Measurements from ENCODE around the gene DNM3.
A peak's percentile ranks its signal among the peaks of the same experiment; 100 is the strongest.

Gene DNM3

GRCh38 chr1:171898941-171899340 lies 57.6 kb downstream of the DNM3 start:
- DNase-seq (ENCODE audit: low read depth): peak; percentile 11
- no peak for TF ChIP-seq CTCF (IDR thresholded peaks at IDR 0.05; ENCODE audit: low read length, missing control alignments)
- no peak overlapping the region for H3K4me3 ChIP-seq (replicated peaks; ENCODE audit: low read depth, low read length)

- TF ChIP-seq CTCF (IDR thresholded peaks at IDR 0.05; ENCODE audit: low read length, missing control alignments): no peak
- no peak for DNase-seq (ENCODE audit: low read depth)
- H3K4me3 ChIP-seq (replicated peaks; ENCODE audit: low read depth, low read length): no peak overlapping the region
Measured at GRCh38 chr1:171899838-171900237, 58.5 kb downstream of the DNM3 start.

- no peak for DNase-seq (ENCODE audit: low read depth)
- no peak for TF ChIP-seq CTCF (IDR thresholded peaks at IDR 0.05; ENCODE audit: low read length, missing control alignments)
Measured at GRCh38 chr1:171901245-171901644, 59.9 kb downstream of the DNM3 start.

GRCh38 chr1:171902527-171902926 lies 61.2 kb downstream of the DNM3 start:
- H3K4me3 ChIP-seq (replicated peaks; ENCODE audit: low read depth, low read length): no peak overlapping the region
- DNase-seq (ENCODE audit: low read depth): no peak
- TF ChIP-seq CTCF (IDR thresholded peaks at IDR 0.05; ENCODE audit: low read length, missing control alignments): no peak

More at GRCh38 chr1:171901245-171901644, 59.9 kb downstream of the DNM3 start:
- H3K4me3 ChIP-seq (replicated peaks; ENCODE audit: low read depth, low read length): no peak overlapping the region

GRCh38 chr1:171904778-171905450 lies 63.6 kb downstream of the DNM3 start:
- DNase-seq (ENCODE audit: low read depth): no peak
- H3K4me3 ChIP-seq (replicated peaks; ENCODE audit: low read depth, low read length): no peak overlapping the region
- no peak for TF ChIP-seq CTCF (IDR thresholded peaks at IDR 0.05; ENCODE audit: low read length, missing control alignments)

- no peak overlapping the region for H3K4me3 ChIP-seq (replicated peaks; ENCODE audit: low read depth, low read length)
- no peak for DNase-seq (ENCODE audit: low read depth)
- no peak for TF ChIP-seq CTCF (IDR thresholded peaks at IDR 0.05; ENCODE audit: low read length, missing control alignments)
Measured at GRCh38 chr1:171909711-171910110, 68.4 kb downstream of the DNM3 start.

- no peak for TF ChIP-seq CTCF (IDR thresholded peaks at IDR 0.05; ENCODE audit: low read length, missing control alignments)
- no peak overlapping the region for H3K4me3 ChIP-seq (replicated peaks; ENCODE audit: low read depth, low read length)
- no peak for DNase-seq (ENCODE audit: low read depth)
Measured at GRCh38 chr1:171910786-171911185, 69.5 kb downstream of the DNM3 start.
